Activated CD8-positive, alpha-beta memory T cell treated with anti-CD3 and anti-CD28 coated beads for 1 hour (primary cell): ENCODE measurements around the gene SKAP1.

Experiments
- DNase-seq, 2 donors: peaks; one replicate each; pipeline ENCODE4 v3.0.0-alpha.2; 2020; ENCODE audit warnings: low read depth in 1 of 2; ENCODE audit errors: extremely low read depth in 1 of 2

The SKAP1 gene

DNA sequence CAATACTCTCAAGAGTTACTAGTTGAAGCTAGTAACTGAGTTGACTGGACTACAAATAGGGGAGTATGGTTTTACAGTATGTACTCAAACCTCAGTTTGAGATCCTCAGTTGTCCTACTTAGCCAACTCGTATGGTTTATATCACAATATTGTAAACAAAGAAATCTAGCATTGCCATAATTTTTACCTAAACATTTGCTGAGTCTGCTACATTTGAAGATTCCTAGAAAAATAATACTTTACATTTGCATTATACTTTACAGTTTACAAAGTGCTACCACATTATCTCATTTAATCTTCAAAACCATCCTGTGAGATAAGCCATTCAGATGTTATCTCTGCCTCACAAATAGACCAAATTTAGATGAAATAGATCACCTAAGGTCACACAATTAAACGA is 345.1 kb downstream of the SKAP1 start:
- DNase-seq = no peak
